Hepatocyte (in vitro differentiated cells): ENCODE data around the gene CREB5. TPM values are rescaled to one million over a fixed set of nuclear protein-coding genes. Genes with fewer than 3 reads are reported as not detected.

Experiments used
- DNase-seq: peaks from one replicate; pipeline ENCODE4 v3.0.0-alpha.2; 2016; ENCODE audit warnings: low spot score
- H2AFZ ChIP-seq: fragments of 200-600 bp; sonication (generic); 2 replicates; pipeline ENCODE4 v1.6.0; 2016; ENCODE audit warnings: antibody characterized with exemption, mild to moderate bottlenecking
- H3K27ac ChIP-seq: fragments of 200-600 bp; sonication (generic); 2 replicates; pipeline ENCODE4 v1.5.1; 2016; ENCODE audit warnings: mild to moderate bottlenecking
- H3K27me3 ChIP-seq: fragments of 200-600 bp; sonication (generic); 2 replicates; pipeline ENCODE4 v1.6.1; 2016
- H3K36me3 ChIP-seq: fragments of 200-600 bp; sonication (generic); replicated peaks from 2 replicates; pipeline ENCODE4 v1.5.1; 2016; ENCODE audit warnings: low read depth; ENCODE audit not compliant: insufficient read depth
- H3K4me1 ChIP-seq: fragments of 200-600 bp; sonication (generic); 2 replicates; pipeline ENCODE4 v1.5.1; 2016; ENCODE audit warnings: mild to moderate bottlenecking, moderate library complexity; ENCODE audit not compliant: insufficient read depth
- H3K4me2 ChIP-seq: fragments of 200-600 bp; sonication (generic); 2 replicates; pipeline ENCODE4 v1.6.0; 2016
- H3K4me3 ChIP-seq: fragments of 200-600 bp; sonication (generic); 2 replicates; pipeline ENCODE4 v1.5.1; 2016; ENCODE audit warnings: mild to moderate bottlenecking
- H3K79me2 ChIP-seq: fragments of 200-600 bp; sonication (generic); 2 replicates; pipeline ENCODE4 v1.6.0; 2017; ENCODE audit warnings: mild to moderate bottlenecking
- H3K9me2 ChIP-seq: fragments of 200-600 bp; sonication (generic); replicated peaks from 2 replicates; pipeline ENCODE4 v1.6.0; 2017; ENCODE audit warnings: mild to moderate bottlenecking; ENCODE audit not compliant: insufficient read depth
- H3K9me3 ChIP-seq: fragments of 200-600 bp; sonication (generic); 2 replicates; pipeline ENCODE4 v1.5.1; 2016; ENCODE audit warnings: low read depth, mild to moderate bottlenecking
- H4K20me1 ChIP-seq: fragments of 200-600 bp; sonication (generic); 2 replicates; pipeline ENCODE4 v1.6.0; 2016; ENCODE audit warnings: mild to moderate bottlenecking; ENCODE audit not compliant: insufficient read depth, poor library complexity, severe bottlenecking
- CTCF ChIP-seq: fragments of 200-600 bp; sonication (generic); IDR thresholded peaks from 2 replicates; pipeline ENCODE4 v1.5.1; 2016; ENCODE audit warnings: antibody characterized with exemption, mild to moderate bottlenecking; ENCODE audit not compliant: poor library complexity
- EZH2 ChIP-seq: fragments of 200-600 bp; sonication (generic); IDR thresholded peaks from 2 replicates; pipeline ENCODE4 v1.6.1; 2016; ENCODE audit warnings: antibody characterized with exemption, mild to moderate bottlenecking, borderline replicate concordance
- EZH2phosphoT487 ChIP-seq: fragments of 200-600 bp; sonication (generic); IDR thresholded peaks from one replicate; pipeline ENCODE4 v1.6.1; 2018; ENCODE audit warnings: antibody characterized with exemption, mild to moderate bottlenecking, low read depth, moderate library complexity; ENCODE audit not compliant: unreplicated experiment, severe bottlenecking
- WGBS: methylation state at CpG from one replicate; pipeline ENCODE4 v1.1.6; 2016; ENCODE audit warnings: low lambda C conversion rate; ENCODE audit errors: missing lambda C conversion rate; 5-methylcytosine and 5-hydroxymethylcytosine counted together
- polyA plus RNA-seq: library from polyadenylated mRNA; unstranded; fragments of >200 nt; fragmentation: Nextera tagmentation; extraction: Ambion mirVana; gene quantifications from 2 replicates; pipeline ENCODE4 v1.2.1, GENCODE V29; 2016
- total RNA-seq: library from RNA; depleted of rRNA; stranded (reverse); fragments of >200 nt; gene quantifications from 2 replicates; pipeline ENCODE4 v1.2.3, GENCODE V29; 2014

CREB5 gene
- total and polyA plus RNA-seq, 2 experiments from 2014 or later = 14.0 to 27.9 TPM

DNA sequence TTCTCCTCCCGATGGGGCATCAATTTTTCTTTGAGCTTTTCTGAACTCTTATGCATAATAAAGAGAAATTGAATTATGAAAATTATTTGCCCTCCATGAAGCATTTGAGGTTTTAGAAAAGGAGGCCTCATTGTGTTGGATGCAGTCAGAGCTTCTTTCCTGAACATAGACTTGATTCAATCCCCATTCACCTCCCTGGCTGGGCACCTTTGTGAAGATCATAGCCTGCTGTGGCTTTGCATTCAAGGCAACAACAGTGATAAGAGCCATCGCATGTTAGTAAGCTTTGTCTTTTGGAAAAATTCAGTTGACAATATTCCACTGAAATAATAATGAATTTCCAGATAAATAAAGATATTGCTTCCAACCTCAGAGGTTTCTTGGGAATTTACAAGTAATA lies 458.8 kb downstream of the CREB5 start:
- H3K9me2 ChIP-seq = no peaks in the 10 kb centered on the region
- no peak overlapping the region for H2AFZ ChIP-seq
- 89% methylated on average over 2 of the region's 2 CpGs for WGBS

DNA sequence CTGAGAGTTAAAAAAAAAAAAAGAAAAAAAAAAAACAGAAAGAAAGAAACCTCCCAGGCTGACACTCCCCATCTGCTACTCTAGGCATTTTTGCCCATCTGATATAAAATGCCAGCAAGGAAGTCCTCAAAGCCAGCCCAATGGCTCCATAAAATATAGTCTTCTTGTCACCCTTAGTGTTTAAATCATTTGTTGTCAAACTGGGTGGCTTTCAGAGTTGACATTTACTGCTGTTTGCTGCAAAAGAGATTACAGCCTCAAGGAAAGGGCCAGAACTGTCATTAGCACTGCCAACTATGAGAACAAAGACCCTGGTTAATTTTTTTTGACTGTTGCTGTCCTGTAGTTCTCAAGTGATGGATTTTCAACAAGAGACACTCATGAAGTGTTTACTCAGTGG lies 459.3 kb downstream of the CREB5 start:
- no peaks in the 10 kb centered on the region for H3K9me2 ChIP-seq
- H3K36me3 ChIP-seq = no peaks in the 10 kb centered on the region
- H2AFZ ChIP-seq = no peak overlapping the region
- H3K4me3 ChIP-seq = no peak overlapping the region
- no peak for TF ChIP-seq EZH2
- TF ChIP-seq CTCF = no peak
- TF ChIP-seq EZH2phosphoT487 = no peak
- H3K79me2 ChIP-seq = no peaks in the 10 kb centered on the region
- H3K4me2 ChIP-seq = no peak overlapping the region
- H3K27ac ChIP-seq = no peak overlapping the region
- H3K4me1 ChIP-seq = no peaks in the 10 kb centered on the region
- no peaks in the 10 kb centered on the region for H3K27me3 ChIP-seq
- no peak for DNase-seq
- H3K9me3 ChIP-seq = no peaks in the 10 kb centered on the region
- H4K20me1 ChIP-seq = no peaks in the 10 kb centered on the region

More for the DNA sequence above, 458.8 kb downstream of the CREB5 start:
- Histone ChIP-seq H3K9me3 (no peaks in the 10 kb centered on the region), H3K4me2 (no peak overlapping the region), H3K27ac (no peak overlapping the region), H3K36me3 (no peaks in the 10 kb centered on the region), H3K4me1 (peaks cover 4% of the 10 kb centered on the region), H4K20me1 (no peaks in the 10 kb centered on the region), H3K4me3 (no peak overlapping the region), H3K79me2 (no peaks in the 10 kb centered on the region), H3K27me3 (no peaks in the 10 kb centered on the region)
- TF ChIP-seq EZH2phosphoT487 (no peak), CTCF (no peak), EZH2 (no peak)
- no peak for DNase-seq

GRCh38 chr7:28872226-28872625 lies 459.9 kb downstream of the CREB5 start:
- no peaks in the 10 kb centered on the region for H3K4me1 ChIP-seq
- no peak overlapping the region for H3K27ac ChIP-seq
- no peak overlapping the region for H2AFZ ChIP-seq
- H3K9me3 ChIP-seq = no peaks in the 10 kb centered on the region
- H3K79me2 ChIP-seq = no peaks in the 10 kb centered on the region
- H4K20me1 ChIP-seq = no peaks in the 10 kb centered on the region
- H3K4me3 ChIP-seq = no peak overlapping the region
- WGBS = 95% methylated on average over 4 of the region's 4 CpGs
- no peaks in the 10 kb centered on the region for H3K27me3 ChIP-seq
- no peak for TF ChIP-seq CTCF
- no peak for TF ChIP-seq EZH2
- no peak for TF ChIP-seq EZH2phosphoT487
- no peak for DNase-seq
- no peaks in the 10 kb centered on the region for H3K36me3 ChIP-seq
- no peaks in the 10 kb centered on the region for H3K9me2 ChIP-seq
- H3K4me2 ChIP-seq = no peak overlapping the region

DNA sequence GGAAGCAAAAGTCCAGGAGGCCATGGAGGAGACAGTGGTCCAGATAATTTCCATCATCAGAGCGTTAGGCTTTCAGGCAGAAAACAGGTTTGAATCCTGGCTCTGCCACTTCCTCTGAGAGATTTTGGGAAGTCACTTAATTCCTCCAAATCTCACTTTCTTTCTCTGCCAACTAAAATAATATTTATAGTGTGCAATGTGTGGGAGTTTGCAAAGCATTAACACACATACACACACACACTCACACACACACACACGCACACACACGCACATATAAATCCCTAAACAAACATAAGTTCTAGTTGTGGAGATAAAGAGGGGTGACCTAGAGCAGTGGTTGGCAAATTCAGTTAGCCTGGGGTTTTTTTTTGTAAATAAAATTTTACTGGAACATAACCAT lies 461.0 kb downstream of the CREB5 start:
- Histone ChIP-seq H3K4me2 (no peak overlapping the region), H3K79me2 (no peaks in the 10 kb centered on the region), H3K4me1 (no peaks in the 10 kb centered on the region), H3K4me3 (no peak overlapping the region), H3K27me3 (no peaks in the 10 kb centered on the region), H3K27ac (no peak overlapping the region), H4K20me1 (no peaks in the 10 kb centered on the region), H3K36me3 (no peaks in the 10 kb centered on the region), H3K9me3 (no peaks in the 10 kb centered on the region), H2AFZ (no peak overlapping the region), H3K9me2 (no peaks in the 10 kb centered on the region)
- TF ChIP-seq CTCF = no peak
- TF ChIP-seq EZH2 = no peak
- no peak for TF ChIP-seq EZH2phosphoT487
- WGBS = 72% methylated on average over 3 of the region's 3 CpGs
- DNase-seq = no peak
